GM23248 (cell line): Measurements from ENCODE around the gene C1QTNF9. TPM values are rescaled to one million over a fixed set of nuclear protein-coding genes. Genes with fewer than 3 reads are reported as not detected.
A peak's percentile ranks its signal among the peaks of the same experiment; 100 is the strongest.

Experiments
- DNase-seq: peaks from one replicate; pipeline ENCODE4 v3.0.0-alpha.2; 2015
- H2AFZ ChIP-seq: fragments of 200-600 bp; sonication (generic); 2 replicates; pipeline ENCODE4 v1.6.1; 2016; ENCODE audit warnings: antibody characterized with exemption
- H3F3A ChIP-seq: fragments of 200-600 bp; sonication (generic); 2 replicates; pipeline ENCODE4 v1.6.1; 2016; ENCODE audit warnings: mild to moderate bottlenecking, antibody characterized with exemption, mixed run types; ENCODE audit not compliant: insufficient read depth
- H3K27ac ChIP-seq: fragments of 200-600 bp; sonication (generic); 2 replicates; pipeline ENCODE4 v1.5.1; 2016; ENCODE audit warnings: mild to moderate bottlenecking
- H3K27me3 ChIP-seq: fragments of 200-600 bp; sonication (generic); replicated peaks from 2 replicates; pipeline ENCODE4 v1.6.1; 2016; ENCODE audit warnings: mild to moderate bottlenecking; ENCODE audit not compliant: insufficient read depth
- H3K36me3 ChIP-seq: fragments of 200-600 bp; sonication (generic); 2 replicates; pipeline ENCODE4 v1.6.1; 2016; ENCODE audit warnings: low read depth, mild to moderate bottlenecking
- H3K4me1 ChIP-seq: fragments of 200-600 bp; sonication (generic); 2 replicates; pipeline ENCODE4 v1.6.1; 2016; ENCODE audit warnings: mild to moderate bottlenecking; ENCODE audit not compliant: insufficient read depth
- H3K4me2 ChIP-seq: fragments of 200-600 bp; sonication (generic); one replicate; pipeline ENCODE4 v1.6.1; 2016; ENCODE audit warnings: mild to moderate bottlenecking; ENCODE audit not compliant: unreplicated experiment
- H3K4me3 ChIP-seq: fragments of 200-600 bp; sonication (generic); 2 replicates; pipeline ENCODE4 v1.5.1; 2016; ENCODE audit warnings: mild to moderate bottlenecking
- H3K79me2 ChIP-seq: fragments of 200-600 bp; sonication (generic); 2 replicates; pipeline ENCODE4 v1.6.1; 2016; ENCODE audit warnings: mild to moderate bottlenecking; ENCODE audit not compliant: insufficient read depth
- H3K9ac ChIP-seq: fragments of 200-600 bp; sonication (generic); 2 replicates; pipeline ENCODE4 v1.6.1; 2016; ENCODE audit warnings: mild to moderate bottlenecking
- H3K9me2 ChIP-seq: fragments of 200-600 bp; sonication (generic); 2 replicates; pipeline ENCODE4 v1.6.1; 2016; ENCODE audit warnings: mixed run types, mild to moderate bottlenecking, moderate library complexity; ENCODE audit not compliant: insufficient read depth
- H3K9me3 ChIP-seq: fragments of 200-600 bp; sonication (generic); one replicate; pipeline ENCODE4 v1.6.1; 2017; ENCODE audit warnings: low read depth
- H4K20me1 ChIP-seq: fragments of 200-600 bp; sonication (generic); 2 replicates; pipeline ENCODE4 v1.6.0; 2016; ENCODE audit not compliant: insufficient read depth
- EZH2 ChIP-seq: fragments of 200-600 bp; sonication (generic); IDR thresholded peaks from 2 replicates; pipeline ENCODE4 v1.6.1; 2018; ENCODE audit warnings: antibody characterized with exemption, mild to moderate bottlenecking; ENCODE audit not compliant: insufficient read depth, poor library complexity, severe bottlenecking
- EZH2phosphoT487 ChIP-seq: fragments of 200-600 bp; sonication (generic); IDR thresholded peaks from 2 replicates; pipeline ENCODE4 v1.6.1; 2018; ENCODE audit warnings: antibody characterized with exemption, moderate library complexity, mild to moderate bottlenecking, low read depth; ENCODE audit not compliant: insufficient read depth
- WGBS, 2 experiments: methylation state at CpG; one replicate each; pipeline ENCODE4 v1.1.6; 2015 to 2017; ENCODE audit warnings: low lambda C conversion rate in 2 of 2, low coverage in 1 of 2; ENCODE audit errors: missing lambda C conversion rate in 2 of 2; 5-methylcytosine and 5-hydroxymethylcytosine counted together
- in situ Hi-C: fragments of 300-500 bp; cut with MboI; formaldehyde crosslinking; loops from 2 replicates; pipeline ENCODE4 v1.15.0; 2020
- polyA plus RNA-seq: library from polyadenylated mRNA; unstranded; fragments of >200 nt; fragmentation: Nextera tagmentation; extraction: Ambion mirVana; gene quantifications from 2 replicates; pipeline ENCODE4 v1.2.1, GENCODE V29; 2016
- total RNA-seq: library from RNA; depleted of rRNA; stranded (reverse); fragments of >200 nt; shearing (Covaris generic); gene quantifications from 2 replicates; pipeline ENCODE4 v1.2.3, GENCODE V29; 2014

The C1QTNF9 gene
- total and polyA plus RNA-seq, 2 experiments from 2014 or later, result 0.10 TPM; not detected in 1

GRCh38 chr13:24271231-24271600 is 38.2 kb upstream of the C1QTNF9 start:
- Histone ChIP-seq H3K4me3 (peak overlapping the region; percentile 68), H3K36me3 (no peaks in the 10 kb centered on the region), H3K27ac (peak overlapping the region; percentile 51), H3K79me2 (no peaks in the 10 kb centered on the region; the same call in 1 of the 2 replicates), H3K9me3 (no peaks in the 10 kb centered on the region), H3K4me1 (peaks cover 22% of the 10 kb centered on the region), H3K9ac (peak overlapping the region; percentile 67), H3K4me2 (peak overlapping the region; percentile 78), H2AFZ (peak overlapping the region; percentile 89), H3K27me3 (no peaks in the 10 kb centered on the region), H3F3A (peaks cover 9% of the 10 kb centered on the region; the same call in 1 of the 2 replicates), H3K9me2 (no peaks in the 10 kb centered on the region), H4K20me1 (no peaks in the 10 kb centered on the region)
- WGBS, 2 experiments, result 44 to 51% methylated on average over 1 of the region's 1 CpG
- no peak for DNase-seq
- TF ChIP-seq EZH2 (no peak), EZH2phosphoT487 (no peak)
- in situ Hi-C loops, result no loop called here

- H3F3A ChIP-seq, result peaks cover 9% of the 10 kb centered on the region; the same call in 1 of the 2 replicates
- peak overlapping the region; percentile 68 for H3K4me3 ChIP-seq
- peaks cover 22% of the 10 kb centered on the region for H3K4me1 ChIP-seq
- H4K20me1 ChIP-seq, result no peaks in the 10 kb centered on the region
- no peaks in the 10 kb centered on the region; the same call in 1 of the 2 replicates for H3K79me2 ChIP-seq
- in situ Hi-C loops, result no loop called here
- no peaks in the 10 kb centered on the region for H3K9me3 ChIP-seq
- peak; percentile 66 for DNase-seq
- H3K36me3 ChIP-seq, result no peaks in the 10 kb centered on the region
- H3K27me3 ChIP-seq, result no peaks in the 10 kb centered on the region
- peak overlapping the region; percentile 78 for H3K4me2 ChIP-seq
- peak overlapping the region; percentile 51 for H3K27ac ChIP-seq
- H3K9ac ChIP-seq, result peak overlapping the region; percentile 67
- WGBS, 2 experiments, result 11 to 13% methylated on average over 25 of the region's 25 CpGs
- no peaks in the 10 kb centered on the region for H3K9me2 ChIP-seq
- TF ChIP-seq EZH2phosphoT487 (no peak), EZH2 (no peak)
- H2AFZ ChIP-seq, result peak overlapping the region; percentile 89
Measured at GRCh38 chr13:24271601-24272451, 37.6 kb upstream of the C1QTNF9 start.

- Histone ChIP-seq H3K79me2 (no peaks in the 10 kb centered on the region; the same call in 1 of the 2 replicates), H3F3A (peaks cover 9% of the 10 kb centered on the region; the same call in 1 of the 2 replicates), H3K9me3 (no peaks in the 10 kb centered on the region), H3K27ac (peak overlapping the region; percentile 51), H3K4me3 (peak overlapping the region; percentile 68), H3K27me3 (no peaks in the 10 kb centered on the region), H3K4me1 (peaks cover 20% of the 10 kb centered on the region), H3K9ac (peak overlapping the region; percentile 67), H3K36me3 (no peaks in the 10 kb centered on the region), H2AFZ (peak overlapping the region; percentile 89), H3K9me2 (no peaks in the 10 kb centered on the region), H3K4me2 (peak overlapping the region; percentile 78), H4K20me1 (no peaks in the 10 kb centered on the region)
- no peak for DNase-seq
- 89% methylated on average over 18 of the region's 18 CpGs for WGBS, 2 experiments
- TF ChIP-seq EZH2phosphoT487 (no peak), EZH2 (no peak)
- in situ Hi-C loops, result no loop called here
Measured at GRCh38 chr13:24272452-24273161, 36.8 kb upstream of the C1QTNF9 start.

GRCh38 chr13:24273926-24274325 is 35.5 kb upstream of the C1QTNF9 start:
- Histone ChIP-seq H3K27ac (no peak overlapping the region), H3K27me3 (no peaks in the 10 kb centered on the region), H3K4me3 (no peak overlapping the region), H3K36me3 (no peaks in the 10 kb centered on the region), H3K9ac (no peak overlapping the region), H3K9me2 (no peaks in the 10 kb centered on the region), H3K4me2 (no peak overlapping the region), H3K9me3 (no peaks in the 10 kb centered on the region), H3K79me2 (no peaks in the 10 kb centered on the region; the same call in 1 of the 2 replicates), H2AFZ (no peak overlapping the region), H3F3A (peaks cover 9% of the 10 kb centered on the region; the same call in 1 of the 2 replicates), H3K4me1 (peaks cover 18% of the 10 kb centered on the region), H4K20me1 (no peaks in the 10 kb centered on the region)
- TF ChIP-seq EZH2phosphoT487 (no peak), EZH2 (no peak)
- in situ Hi-C loops, result no loop called here
- no peak for DNase-seq
- WGBS, 2 experiments, result 93 to 97% methylated on average over 7 of the region's 7 CpGs
